ENCODE results near the gene SLC8B1. TPM values are rescaled to one million over a fixed set of nuclear protein-coding genes. Genes with fewer than 3 reads are reported as not detected.

Gene SLC8B1
- total RNA-seq, 4 donors from 2014 or later: 20.9 to 44.2 (median 29.8) TPM

DNA sequence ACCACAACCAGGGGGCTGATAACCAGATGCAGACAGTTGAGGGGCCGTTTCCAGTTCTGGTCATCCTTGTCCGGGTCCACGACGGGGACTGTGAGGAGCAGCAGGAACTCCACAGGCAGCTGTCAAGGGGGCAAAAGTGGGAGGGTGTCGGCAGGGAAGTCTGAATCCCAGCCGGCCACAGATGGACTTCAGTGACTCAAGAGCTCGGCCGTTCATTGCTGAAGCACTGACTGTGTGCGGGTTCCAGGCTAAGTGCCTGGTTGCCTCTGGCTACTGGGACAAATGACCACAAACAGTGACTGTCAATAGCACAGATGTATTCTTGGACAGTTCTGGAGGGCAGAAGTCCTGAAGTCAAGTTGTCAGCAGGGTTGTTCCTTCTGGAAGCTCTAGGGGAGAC, 19.6 kb downstream of the SLC8B1 start:
- TF ChIP-seq EP300 (IDR thresholded peaks at IDR 0.05) (no peak), POLR2A (IDR thresholded peaks at IDR 0.05) (no peak), CTCF (IDR thresholded peaks at IDR 0.05) (no peak), POLR2AphosphoS5 (IDR thresholded peaks at IDR 0.05) (no peak)
- no peaks in the 10 kb centered on the region for H3K9me3 ChIP-seq
- no peak overlapping the region for H3K4me3 ChIP-seq
- ATAC-seq: peak; percentile 29
- H3K27me3 ChIP-seq: no peaks in the 10 kb centered on the region
- WGBS, 2 donors (ENCODE audit: low coverage in 1 of 2): 72 to 100% methylated on average over 1 to 4 of the region's 9 CpGs
- peaks cover 0 to 100% of the 10 kb centered on the region in 2 donors for H3K36me3 ChIP-seq
- peak overlapping the region in 2 of 4 donors; percentile 14 to 25 for H3K27ac ChIP-seq
- H3K4me1 ChIP-seq: peaks cover 0 to 4% (median 0%) of the 10 kb centered on the region in 3 donors

DNA sequence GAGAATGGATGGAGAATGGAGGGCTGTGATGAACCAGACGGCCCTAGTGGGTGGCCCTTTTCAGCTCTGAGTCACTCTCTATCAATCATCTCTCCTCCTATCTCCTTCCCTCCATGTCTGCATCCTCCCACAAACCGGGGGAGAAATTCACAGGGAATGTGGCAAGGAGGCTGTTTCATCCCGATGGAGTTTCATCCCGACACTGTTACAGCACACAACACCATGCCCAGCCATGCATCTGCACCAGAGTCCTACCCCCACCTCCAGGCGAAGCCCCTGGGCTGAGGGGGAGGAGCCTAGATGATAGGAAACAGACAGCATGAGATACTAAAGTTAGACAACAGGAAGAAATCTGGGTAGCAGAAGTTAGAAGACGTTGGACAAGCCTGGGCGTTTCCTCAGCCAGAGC, 20.8 kb downstream of the SLC8B1 start:
- Histone ChIP-seq H3K4me3 (no peak overlapping the region), H3K27me3 (no peaks in the 10 kb centered on the region), H3K9me3 (no peaks in the 10 kb centered on the region), H3K4me1 (peaks cover 0 to 4% (median 0%) of the 10 kb centered on the region in 3 donors), H3K27ac (peak overlapping the region in 1 of 4 donors; percentile 5), H3K36me3 (peaks cover 0 to 100% of the 10 kb centered on the region in 2 donors)
- ATAC-seq: no peak
- TF ChIP-seq EP300 (IDR thresholded peaks at IDR 0.05): no peak
- no peak for TF ChIP-seq POLR2AphosphoS5 (IDR thresholded peaks at IDR 0.05)
- WGBS, 2 donors (ENCODE audit: low coverage in 1 of 2): 37 to 54% methylated on average over 3 to 4 of the region's 7 CpGs

DNA sequence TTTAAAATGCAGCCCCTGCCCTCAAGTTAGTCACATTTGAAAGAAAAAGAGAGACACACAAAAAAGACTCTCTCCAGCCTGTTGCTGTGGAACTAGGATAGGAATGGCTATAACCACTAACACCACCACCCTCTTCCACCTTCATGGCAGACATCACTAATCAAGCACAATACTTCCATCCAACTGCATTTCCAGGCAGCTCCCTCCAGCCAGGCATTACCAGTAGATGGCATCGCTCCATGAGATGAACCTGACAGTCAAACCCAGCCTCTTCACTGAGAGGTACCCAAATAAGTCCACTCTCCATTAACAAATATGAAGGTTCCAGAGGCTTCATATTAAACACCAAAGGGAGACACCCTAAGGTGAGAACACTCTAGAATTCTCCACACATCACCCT, 24.4 kb downstream of the SLC8B1 start:
- peaks cover 0 to 98% of the 10 kb centered on the region in 2 donors for H3K36me3 ChIP-seq
- WGBS, 2 donors (ENCODE audit: low coverage in 1 of 2): 86 to 100% methylated on average over 1 of the region's 1 CpG

DNA sequence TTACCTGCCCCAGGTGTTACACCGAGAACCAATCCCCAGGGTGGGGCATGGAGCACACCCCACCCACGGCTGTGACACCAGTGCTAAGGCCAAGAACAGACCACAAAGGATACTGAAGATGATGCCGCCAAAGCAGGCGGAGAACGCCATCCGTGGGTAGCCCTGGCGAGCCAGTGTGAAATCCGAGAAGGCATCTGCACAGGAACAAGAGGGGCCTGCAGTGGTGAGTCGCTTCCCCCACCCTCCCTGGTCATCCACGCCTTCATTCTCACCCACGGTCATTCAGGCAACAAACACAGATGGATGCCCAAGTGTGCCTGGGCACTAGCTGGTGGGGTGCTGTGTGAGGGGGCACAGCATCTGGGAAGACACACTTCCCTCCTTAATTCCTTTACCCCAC, 28.5 kb downstream of the SLC8B1 start:
- Histone ChIP-seq H3K4me3 (no peak overlapping the region), H3K27ac (no peak overlapping the region), H3K27me3 (no peaks in the 10 kb centered on the region), H3K36me3 (peaks cover 0 to 97% of the 10 kb centered on the region in 2 donors), H3K4me1 (no peaks in the 10 kb centered on the region), H3K9me3 (no peaks in the 10 kb centered on the region)
- no peak for TF ChIP-seq POLR2A (IDR thresholded peaks at IDR 0.05)
- no peak for TF ChIP-seq POLR2AphosphoS5 (IDR thresholded peaks at IDR 0.05)
- TF ChIP-seq CTCF (IDR thresholded peaks at IDR 0.05): no peak
- no peak for ATAC-seq
- WGBS, 2 donors (ENCODE audit: low coverage in 1 of 2): 80% methylated on average over 5 of the region's 11 CpGs; no CpG with 5 or more reads in 1 of the 2 donors

More for the DNA sequence above, 24.4 kb downstream of the SLC8B1 start:
- Histone ChIP-seq H3K27ac (no peak overlapping the region), H3K4me3 (no peak overlapping the region), H3K4me1 (peaks cover 0 to 4% (median 0%) of the 10 kb centered on the region in 3 donors), H3K9me3 (no peaks in the 10 kb centered on the region), H3K27me3 (no peaks in the 10 kb centered on the region)
- TF ChIP-seq POLR2AphosphoS5 (IDR thresholded peaks at IDR 0.05) (no peak), POLR2A (IDR thresholded peaks at IDR 0.05) (no peak), EP300 (IDR thresholded peaks at IDR 0.05) (no peak), CTCF (IDR thresholded peaks at IDR 0.05) (no peak)
- no peak for ATAC-seq

GRCh38 chr12:113305281-113305856, 29.5 kb downstream of the SLC8B1 start:
- Histone ChIP-seq H3K4me1 (no peaks in the 10 kb centered on the region), H3K27me3 (no peaks in the 10 kb centered on the region), H3K27ac (no peak overlapping the region), H3K36me3 (peaks cover 0 to 91% of the 10 kb centered on the region in 2 donors), H3K4me3 (no peak overlapping the region), H3K9me3 (no peaks in the 10 kb centered on the region)
- TF ChIP-seq POLR2AphosphoS5 (IDR thresholded peaks at IDR 0.05): no peak
- TF ChIP-seq EP300 (IDR thresholded peaks at IDR 0.05): no peak
- no peak for TF ChIP-seq CTCF (IDR thresholded peaks at IDR 0.05)
- TF ChIP-seq POLR2A (IDR thresholded peaks at IDR 0.05): no peak
- no peak for ATAC-seq
- WGBS, 2 donors (ENCODE audit: low coverage in 1 of 2): 91 to 100% methylated on average over 3 to 10 of the region's 11 CpGs
